ENCODE measurements around the gene PRSS3. TPM values are rescaled to one million over a fixed set of nuclear protein-coding genes. Genes with fewer than 3 reads are reported as not detected.
"Not testable (repeated sequence)": the region's sequence is repeated elsewhere in the genome, so short reads cannot be mapped to it uniquely, and the experiment has no call there.

Gene PRSS3
- total RNA-seq, 1 experiment from 2014 or later = 6.8 TPM

DNA sequence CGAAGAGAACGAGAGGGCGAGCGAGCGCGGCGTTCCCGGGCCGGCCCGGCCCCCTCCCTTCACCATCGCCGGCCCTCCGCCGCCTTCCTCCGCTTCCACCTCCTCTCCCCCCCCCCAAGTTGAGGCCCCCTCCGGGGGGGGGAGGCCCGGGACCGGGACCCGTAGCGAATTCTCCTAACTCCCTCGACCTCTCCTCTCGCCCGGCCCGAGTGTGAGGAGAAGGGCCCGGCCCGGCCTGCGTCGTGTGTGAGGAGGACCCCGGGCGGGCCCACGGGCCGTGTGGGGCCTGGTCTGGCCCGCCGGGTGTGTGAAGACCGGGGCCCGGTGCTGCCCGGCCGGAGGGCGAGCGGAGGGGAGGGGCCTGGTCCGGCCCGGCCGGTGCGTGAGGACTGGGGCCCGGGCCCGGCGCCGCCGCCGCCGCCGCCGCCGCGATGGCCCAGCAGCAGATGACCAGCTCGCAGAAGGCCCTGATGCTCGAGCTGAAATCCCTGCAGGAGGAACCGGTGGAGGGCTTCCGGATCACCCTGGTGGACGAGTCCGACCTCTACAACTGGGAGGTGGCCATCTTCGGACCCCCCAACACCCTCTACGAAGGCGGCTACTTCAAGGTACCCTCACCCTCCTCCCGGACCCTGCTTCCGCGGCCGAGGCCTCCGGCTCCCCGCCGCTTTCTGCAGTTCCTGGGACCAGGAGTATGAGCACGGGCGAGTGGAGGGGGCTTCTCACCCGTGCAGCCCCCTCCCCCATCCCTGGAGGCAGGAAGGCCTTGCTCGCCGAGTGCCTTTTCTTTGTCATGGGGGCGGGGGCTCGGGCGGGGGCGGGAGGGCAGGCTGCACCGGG, 22.2 kb downstream of the PRSS3 start:
- peak; percentile 79 for DNase-seq (ENCODE audit: low read depth)

DNA sequence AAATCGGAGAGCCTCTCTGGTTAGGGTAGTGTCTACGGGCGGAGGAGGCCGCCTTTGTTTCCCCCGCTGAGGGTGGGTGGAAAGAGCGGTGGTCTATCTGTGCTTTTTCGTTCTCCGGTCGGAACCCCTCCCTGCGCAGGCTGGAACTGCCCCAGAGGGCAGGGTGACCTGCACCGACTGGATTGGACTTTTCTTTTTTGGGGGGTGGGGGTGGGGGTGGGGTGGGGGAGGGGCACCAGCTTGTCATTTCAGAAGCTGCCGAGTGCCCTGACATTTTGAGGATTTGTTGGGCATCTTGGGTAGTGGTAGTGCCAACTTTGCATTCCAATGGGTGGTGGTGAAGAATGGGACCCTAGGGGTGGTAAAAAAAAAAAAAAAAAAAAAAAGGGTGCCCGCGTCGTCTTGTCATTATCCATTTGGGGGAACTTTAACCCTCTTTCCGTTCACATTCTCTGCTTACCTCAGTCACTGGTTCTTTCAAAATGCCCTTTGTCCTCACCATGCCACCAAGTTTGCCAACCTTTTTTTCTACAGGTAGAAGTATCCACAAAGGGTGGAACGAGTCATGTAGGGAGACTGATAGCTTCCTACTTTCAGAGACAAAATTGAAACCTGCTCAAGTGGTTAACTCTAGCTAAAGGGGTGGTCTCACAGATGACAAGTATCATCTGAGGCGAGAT, 22.9 kb downstream of the PRSS3 start:
- no peak for DNase-seq (ENCODE audit: low read depth)

DNA sequence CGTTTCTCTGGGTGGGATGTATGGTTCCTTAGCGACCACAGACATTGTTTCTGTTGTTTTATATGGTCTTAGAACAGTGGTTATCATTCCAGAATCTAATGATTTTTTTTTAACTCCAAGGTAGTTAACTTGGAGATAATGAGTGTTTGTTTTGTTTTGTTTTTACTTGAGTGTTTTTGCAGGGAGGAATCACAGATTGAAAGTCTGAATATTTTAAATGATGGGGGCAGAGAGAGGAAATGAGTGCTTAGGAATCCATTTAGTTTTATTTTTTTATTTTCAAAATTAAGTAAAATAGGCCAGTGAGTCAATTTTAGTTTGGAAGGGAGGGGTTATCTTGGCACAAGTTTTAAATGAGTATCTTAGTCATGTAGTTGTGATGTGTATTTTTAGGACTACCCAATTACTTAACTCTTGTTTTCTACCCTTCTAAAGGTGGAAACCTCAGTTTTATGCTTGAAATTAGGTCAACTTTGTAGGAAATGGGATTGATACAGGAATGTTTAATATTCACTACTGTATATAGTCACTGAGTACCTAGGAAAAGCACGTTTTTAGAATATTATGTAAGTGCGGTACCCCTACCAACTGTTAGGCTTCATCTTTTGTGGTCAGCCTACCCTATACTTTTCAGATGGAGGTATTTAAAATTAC, 23.6 kb downstream of the PRSS3 start:
- no peak for DNase-seq (ENCODE audit: low read depth)

DNA sequence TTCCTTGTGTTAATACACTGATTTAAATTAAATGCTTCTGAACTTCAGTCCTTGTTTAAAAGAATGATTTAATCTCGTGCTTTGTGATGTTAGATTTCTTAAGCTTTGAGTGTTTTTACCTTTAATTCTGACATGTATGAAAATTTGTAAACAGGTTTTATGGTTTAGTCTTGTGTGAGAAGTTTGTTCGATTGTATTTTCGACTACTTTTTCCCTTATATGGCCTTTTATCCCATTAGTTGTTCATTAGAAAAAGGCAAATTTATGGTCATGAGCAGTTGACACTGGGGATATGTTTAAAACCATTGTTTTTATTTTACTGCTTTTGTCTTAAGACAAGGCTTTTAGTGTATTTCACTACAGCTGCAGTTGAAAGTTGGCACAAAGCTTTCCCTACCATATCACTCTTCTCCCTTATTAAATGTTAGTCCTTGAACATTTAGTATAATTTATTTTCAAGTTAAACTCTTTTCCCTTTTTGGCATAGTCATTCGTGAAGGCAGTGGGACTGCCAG, 24.9 kb downstream of the PRSS3 start:
- no peak for DNase-seq (ENCODE audit: low read depth)

DNA sequence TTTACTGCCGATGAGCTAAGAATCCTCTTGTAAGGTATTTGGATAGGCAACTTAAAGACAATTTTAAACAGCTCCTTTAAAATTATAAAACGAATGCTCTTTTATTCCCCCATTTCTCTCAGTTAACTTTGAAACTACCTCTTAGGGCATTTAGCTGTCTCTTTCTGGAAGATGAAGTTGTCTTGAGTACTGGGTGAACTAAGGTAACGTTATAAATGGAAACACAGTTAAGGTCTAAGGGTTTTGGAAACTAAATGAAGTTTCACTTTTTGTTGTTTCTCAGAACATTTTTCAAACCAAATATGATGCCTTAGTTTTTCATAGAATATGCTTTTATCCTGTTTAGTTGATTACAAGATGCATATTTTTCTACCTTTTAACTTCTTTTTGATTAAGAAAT, 28.4 kb downstream of the PRSS3 start:
- no peak for DNase-seq (ENCODE audit: low read depth)

DNA sequence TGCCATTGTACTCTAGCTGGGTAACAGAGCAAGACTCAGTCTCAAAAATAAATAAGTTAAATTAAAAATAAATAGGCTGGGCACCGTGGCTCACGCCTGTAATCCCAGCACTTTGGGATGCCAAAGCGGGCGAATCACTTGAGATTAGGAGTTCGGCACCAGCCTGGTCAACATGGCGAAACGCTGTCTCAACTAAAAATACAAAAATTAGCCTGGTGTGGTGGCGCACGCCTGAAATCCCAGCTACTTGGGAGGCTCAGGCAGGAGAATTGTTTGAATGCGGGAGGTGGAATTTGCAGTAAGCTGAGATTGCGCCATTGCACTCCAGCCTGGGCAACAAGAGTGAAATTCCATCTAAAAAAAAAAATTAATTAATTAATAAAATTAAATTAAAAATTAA, 31.9 kb downstream of the PRSS3 start:
- not testable (repeated sequence) for DNase-seq (ENCODE audit: low read depth)

DNA sequence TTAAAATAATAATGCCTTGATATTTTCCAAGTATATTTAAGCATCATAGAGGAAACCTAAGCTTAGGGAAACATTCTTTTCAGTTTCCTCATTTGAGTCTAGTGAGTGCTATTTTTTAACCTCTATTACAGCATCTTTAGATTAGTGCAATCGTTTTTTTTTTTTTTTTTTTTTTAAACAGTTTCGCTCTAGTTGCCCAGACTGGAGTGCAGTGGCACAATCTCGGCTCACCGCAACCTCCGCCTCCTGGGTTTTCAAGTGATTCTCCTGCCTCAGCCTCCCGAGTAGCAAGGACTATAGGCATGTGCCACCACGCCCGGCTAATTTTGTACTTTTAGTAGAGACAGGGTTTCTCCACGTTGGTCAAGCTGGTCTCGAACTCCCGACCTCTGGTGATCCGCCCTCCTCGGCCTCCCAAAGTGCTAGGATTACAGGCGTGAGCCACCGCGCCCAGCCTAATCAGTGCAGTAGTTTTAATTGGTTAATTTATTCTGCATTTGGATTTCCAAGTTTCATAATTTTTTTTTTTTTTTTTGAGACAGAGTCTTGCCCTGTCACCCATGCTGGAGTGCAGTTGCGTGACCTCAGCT, 34.4 kb downstream of the PRSS3 start:
- not testable (repeated sequence) for DNase-seq (ENCODE audit: low read depth)

DNA sequence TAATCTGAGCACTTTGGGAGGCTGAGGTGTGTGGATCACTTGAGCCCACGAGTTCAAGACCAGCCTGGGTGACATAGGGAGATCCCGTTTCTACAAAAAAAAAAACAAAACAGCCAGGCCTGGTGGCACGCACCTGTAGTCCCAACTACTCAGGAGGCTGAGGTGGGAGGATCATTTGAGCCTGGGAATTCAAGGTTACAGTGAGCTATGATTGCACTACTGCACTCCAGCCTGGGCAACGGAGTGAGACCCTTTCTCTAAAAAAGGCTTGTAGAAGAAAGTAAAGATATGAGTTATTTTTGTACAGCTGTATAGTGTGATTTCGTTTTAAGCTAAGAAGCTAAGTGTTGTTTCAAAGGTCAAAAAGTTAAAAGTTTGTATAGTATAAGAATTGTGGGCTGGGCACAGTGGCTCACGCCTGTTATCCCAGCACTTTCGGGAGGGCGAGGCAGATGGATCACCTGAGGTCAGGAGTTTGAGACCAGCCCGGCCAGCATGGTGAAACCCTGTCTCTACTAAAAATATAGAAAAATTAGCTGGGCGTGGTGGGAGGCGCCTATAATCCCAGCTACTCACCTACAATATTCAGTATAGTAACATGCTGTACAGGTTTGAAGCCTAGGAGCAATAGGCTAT, 40.4 kb downstream of the PRSS3 start:
- DNase-seq (ENCODE audit: low read depth) = no peak

DNA sequence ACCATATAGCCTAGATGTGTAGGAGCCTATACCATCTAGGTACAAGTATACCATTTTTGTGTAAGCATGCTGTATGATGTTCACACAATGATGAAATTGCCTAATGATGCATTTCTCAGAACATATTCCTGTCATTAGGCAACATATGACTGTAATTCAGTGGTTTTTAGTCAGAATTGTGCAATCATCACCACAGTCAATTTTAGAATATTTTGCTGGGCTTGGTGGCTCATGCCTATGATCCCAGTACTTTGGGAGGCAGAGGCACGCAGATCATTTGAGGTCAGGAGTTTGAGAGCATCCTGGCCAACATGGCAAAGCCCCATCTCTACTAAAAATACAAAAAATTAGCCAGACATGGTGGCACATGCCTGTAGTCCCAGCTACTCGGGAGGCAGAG, 40.9 kb downstream of the PRSS3 start:
- peak; percentile 61 for DNase-seq (ENCODE audit: low read depth)

DNA sequence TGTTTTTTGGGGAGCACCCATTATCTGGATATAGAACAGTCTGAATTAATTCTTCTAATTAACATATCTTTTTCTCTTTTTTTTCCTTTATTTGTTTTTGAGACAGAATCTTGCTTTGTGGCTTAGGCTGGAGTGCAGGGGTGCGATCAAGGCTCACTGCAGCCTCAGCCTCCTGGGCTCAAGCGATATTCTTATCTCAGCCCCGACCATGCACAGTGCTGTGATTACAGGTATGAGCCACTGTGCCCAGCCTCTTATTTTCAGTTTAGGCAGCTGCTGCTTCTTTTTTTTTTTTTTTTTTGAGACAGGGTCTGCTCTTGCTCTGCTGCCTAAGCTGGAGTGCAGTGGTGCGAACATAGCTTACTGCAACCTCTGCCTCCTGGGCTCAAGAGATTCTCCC, 41.8 kb downstream of the PRSS3 start:
- no peak for DNase-seq (ENCODE audit: low read depth)

DNA sequence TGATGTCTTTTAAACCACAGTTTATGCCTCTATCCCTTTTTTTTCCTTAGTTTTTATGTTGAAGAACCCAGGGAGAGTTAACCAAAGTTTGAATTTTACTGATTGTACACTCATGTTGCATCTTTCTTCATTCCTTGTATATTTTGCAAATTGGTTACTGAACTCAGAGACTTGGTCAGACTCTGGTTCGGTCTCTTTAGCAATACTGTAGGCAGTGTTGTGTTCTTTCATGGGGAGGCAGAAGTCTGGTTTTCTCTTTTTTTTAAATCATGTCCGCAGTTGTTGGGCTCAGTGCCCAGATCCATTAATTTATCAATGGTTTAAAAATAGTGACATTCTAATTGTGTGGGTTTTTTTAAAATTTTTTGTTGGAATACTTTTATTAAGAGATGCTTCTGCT, 45.0 kb downstream of the PRSS3 start:
- DNase-seq (ENCODE audit: low read depth) = no peak

DNA sequence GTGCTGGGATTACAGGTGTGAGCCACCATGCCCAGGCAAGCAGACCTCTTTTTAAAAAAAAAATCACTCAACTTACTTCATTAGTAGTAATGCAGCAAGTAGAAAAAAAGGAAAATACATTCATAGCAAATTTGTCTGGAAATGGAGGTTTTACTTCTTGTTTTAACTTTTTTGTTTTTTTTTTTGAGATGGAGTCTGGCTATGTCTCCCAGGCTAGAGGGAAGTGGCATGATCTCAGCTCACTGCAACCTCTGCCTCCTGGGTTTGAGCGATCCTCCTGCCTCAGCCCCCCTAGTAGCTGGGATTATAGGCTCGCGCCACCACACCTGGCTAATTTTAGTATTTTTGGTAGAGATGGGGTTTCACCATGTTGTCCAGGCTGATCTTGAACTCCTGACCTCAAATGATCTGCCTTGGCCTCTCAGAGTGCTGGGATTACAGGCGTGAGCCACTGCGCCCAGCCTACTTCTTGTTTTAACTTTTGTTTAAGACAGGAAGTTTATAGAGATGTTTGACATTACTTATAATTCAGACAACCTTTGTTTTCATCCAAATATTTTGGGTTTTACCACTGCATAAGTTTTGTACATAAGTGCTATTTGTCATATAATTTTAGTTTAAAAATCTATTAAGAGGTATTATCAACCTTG, 48.1 kb downstream of the PRSS3 start:
- DNase-seq (ENCODE audit: low read depth) = no peak

DNA sequence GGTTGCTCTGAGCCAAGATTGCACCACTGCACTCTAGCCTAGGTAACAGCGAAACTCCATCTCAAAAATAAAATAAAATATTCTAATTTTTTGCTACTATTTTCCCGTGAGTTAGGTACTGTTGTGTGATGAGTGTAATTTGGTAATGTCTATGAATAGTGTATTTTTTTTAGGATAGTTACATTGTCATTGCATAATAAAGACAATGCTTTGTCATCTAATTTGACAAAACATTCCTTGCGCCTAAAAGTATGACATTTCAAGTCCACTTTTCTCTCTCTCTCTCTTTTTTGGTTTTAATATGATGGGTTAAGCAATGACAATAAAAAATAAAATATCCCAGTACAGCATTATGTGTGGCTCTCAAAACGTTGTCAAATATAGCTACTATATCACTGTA, 50.9 kb downstream of the PRSS3 start:
- no peak for DNase-seq (ENCODE audit: low read depth)

DNA sequence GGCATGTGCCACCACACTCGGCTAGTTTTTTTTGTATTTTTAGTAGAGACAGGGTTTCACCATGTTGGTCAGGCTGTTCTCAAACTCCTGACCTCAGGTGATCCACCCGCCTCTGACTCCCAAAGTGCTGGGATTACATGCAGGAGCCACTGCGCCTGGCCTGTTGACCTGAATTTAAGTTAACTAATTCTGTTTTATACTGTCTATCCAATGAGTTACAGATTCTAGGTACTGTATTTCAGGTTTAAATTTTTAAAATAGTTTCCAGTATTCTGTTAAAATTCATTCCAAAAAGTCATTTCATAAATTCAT, 52.5 kb downstream of the PRSS3 start:
- DNase-seq (ENCODE audit: low read depth) = not testable (repeated sequence)

Small RNAs within 50 kb of the gene (small RNA-seq; reads per million reads assigned to genes)
- not detected for gene RF00019

Other genes starting within 250 kb of the PRSS3 start
- 15.9 and 25.7 TPM in 2 replicates for gene UBE2R2, start 21.6 kb downstream of the PRSS3 start, total RNA-seq (2014; rRNA removed; shearing (Covaris generic))